ENCODE data around the gene MPND.

DNA sequence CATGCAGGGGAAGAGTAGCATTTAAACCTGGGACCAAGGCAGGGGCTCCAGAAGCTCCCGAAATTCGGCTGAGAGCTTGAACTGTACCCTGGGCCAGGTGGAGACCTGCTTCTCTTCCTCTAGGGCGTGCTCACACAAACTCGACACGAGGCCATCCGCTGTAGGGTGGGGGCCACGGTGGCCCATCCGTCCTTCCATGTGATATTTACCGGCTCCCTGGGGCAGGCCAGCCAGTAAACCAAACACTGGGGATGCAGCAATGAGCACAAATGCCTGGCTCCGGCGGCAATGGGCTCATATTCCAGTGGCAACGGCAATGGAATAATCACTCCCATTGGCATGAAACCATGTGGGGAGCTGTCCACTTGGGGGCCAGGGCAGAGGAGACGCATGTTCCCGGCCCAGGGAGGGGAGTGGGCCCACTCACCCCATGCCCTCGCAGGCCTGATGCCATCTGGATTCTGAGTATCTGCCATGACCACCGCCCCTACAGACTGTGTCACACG lies 46.2 kb downstream of the MPND start:
- TF ChIP-seq, protein P1, sequence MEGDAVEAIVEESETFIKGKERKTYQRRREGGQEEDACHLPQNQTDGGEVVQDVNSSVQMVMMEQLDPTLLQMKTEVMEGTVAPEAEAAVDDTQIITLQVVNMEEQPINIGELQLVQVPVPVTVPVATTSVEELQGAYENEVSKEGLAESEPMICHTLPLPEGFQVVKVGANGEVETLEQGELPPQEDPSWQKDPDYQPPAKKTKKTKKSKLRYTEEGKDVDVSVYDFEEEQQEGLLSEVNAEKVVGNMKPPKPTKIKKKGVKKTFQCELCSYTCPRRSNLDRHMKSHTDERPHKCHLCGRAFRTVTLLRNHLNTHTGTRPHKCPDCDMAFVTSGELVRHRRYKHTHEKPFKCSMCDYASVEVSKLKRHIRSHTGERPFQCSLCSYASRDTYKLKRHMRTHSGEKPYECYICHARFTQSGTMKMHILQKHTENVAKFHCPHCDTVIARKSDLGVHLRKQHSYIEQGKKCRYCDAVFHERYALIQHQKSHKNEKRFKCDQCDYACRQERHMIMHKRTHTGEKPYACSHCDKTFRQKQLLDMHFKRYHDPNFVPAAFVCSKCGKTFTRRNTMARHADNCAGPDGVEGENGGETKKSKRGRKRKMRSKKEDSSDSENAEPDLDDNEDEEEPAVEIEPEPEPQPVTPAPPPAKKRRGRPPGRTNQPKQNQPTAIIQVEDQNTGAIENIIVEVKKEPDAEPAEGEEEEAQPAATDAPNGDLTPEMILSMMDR (conservative IDR thresholded peaks at IDR 0.05) = no peak
- TF ChIP-seq ZFX (IDR thresholded peaks at IDR 0.05) = no peak
